WTC11 (cell line): ENCODE measurements around the gene IYD. TPM values are rescaled to one million over a fixed set of nuclear protein-coding genes. Genes with fewer than 3 reads are reported as not detected.

Experiments
- ATAC-seq: fragments of 200-7000 bp; cut with Tn5 transposase; 2 replicates; pipeline ENCODE4 v1.10.0; 2021; ENCODE audit warnings: mild to moderate bottlenecking, moderate library complexity
- CTCF ChIA-PET: fragments of 300-600 bp; sonication (Branson Sonifier 250); formaldehyde crosslinking; loops from one replicate; lab custom pipeline; 2021; ENCODE audit warnings: antibody characterized with exemption; lab: Charles Lee
- POLR2A ChIA-PET: fragments of 350-600 bp; sonication (Branson Sonifier 250); formaldehyde crosslinking; loops from one replicate; lab custom pipeline; 2021; ENCODE audit warnings: antibody characterized with exemption; lab: Charles Lee
- DNase-seq: peaks from one replicate; pipeline ENCODE4 v3.0.0; 2021; ENCODE audit warnings: low spot score
- H3K27ac Mint-ChIP-seq: 2 replicates; pipeline ENCODE4 v1.8.0; 2021; ENCODE audit warnings: mixed read lengths
- H3K27me3 Mint-ChIP-seq: 2 replicates; pipeline ENCODE4 v1.8.0; 2021; ENCODE audit warnings: low read depth, mild to moderate bottlenecking, moderate library complexity, mixed read lengths
- H3K36me3 Mint-ChIP-seq: 2 replicates; pipeline ENCODE4 v1.8.0; 2021; ENCODE audit warnings: mixed read lengths
- H3K4me1 Mint-ChIP-seq: 2 replicates; pipeline ENCODE4 v1.8.0; 2022; ENCODE audit warnings: mixed read lengths
- H3K4me3 Mint-ChIP-seq: 2 replicates; pipeline ENCODE4 v1.8.0; 2021; ENCODE audit warnings: mild to moderate bottlenecking, moderate library complexity, mixed read lengths
- H3K9me3 Mint-ChIP-seq: 2 replicates; pipeline ENCODE4 v1.8.0; 2021; ENCODE audit warnings: mixed read lengths
- CREB1 ChIP-seq: sonication (generic); formaldehyde crosslinking; IDR thresholded peaks from 2 replicates; pipeline ENCODE4 v1.8.0; 2023; ENCODE audit warnings: mild to moderate bottlenecking, missing genetic modification reagents
- ERG ChIP-seq: fragments of 250-450 bp; sonication (Bioruptor Pico); IDR thresholded peaks from 2 replicates; pipeline ENCODE4 v1.8.0; 2021; ENCODE audit warnings: mild to moderate bottlenecking
- FOXP1 ChIP-seq: sonication (generic); formaldehyde crosslinking; IDR thresholded peaks from 2 replicates; pipeline ENCODE4 v1.8.0; 2022; ENCODE audit warnings: missing genetic modification reagents, mild to moderate bottlenecking, moderate library complexity, borderline replicate concordance
- GTF2I ChIP-seq: fragments of 250-450 bp; sonication (Bioruptor Pico); conservative IDR thresholded peaks from 2 replicates; pipeline ENCODE4 v1.4.0; 2021; ENCODE audit warnings: mild to moderate bottlenecking
- IRF2 ChIP-seq: sonication (generic); formaldehyde crosslinking; IDR thresholded peaks from 2 replicates; pipeline ENCODE4 v1.8.0; 2022; ENCODE audit warnings: low read depth, missing genetic modification reagents, borderline replicate concordance
- NFATC4 ChIP-seq: fragments of 250-450 bp; sonication (Bioruptor Pico); IDR thresholded peaks from 2 replicates; pipeline ENCODE4 v1.9.0; 2021; ENCODE audit warnings: mild to moderate bottlenecking
- RORB ChIP-seq: fragments of 250-450 bp; sonication (Bioruptor Pico); IDR thresholded peaks from 2 replicates; pipeline ENCODE4 v1.9.0; 2021; ENCODE audit warnings: mild to moderate bottlenecking
- SP1 ChIP-seq: sonication (generic); formaldehyde crosslinking; conservative IDR thresholded peaks from 2 replicates; pipeline ENCODE4 v1.8.1; 2022; ENCODE audit warnings: missing genetic modification reagents
- STAT6 ChIP-seq: sonication (generic); formaldehyde crosslinking; conservative IDR thresholded peaks from 2 replicates; pipeline ENCODE4 v1.8.1; 2023; ENCODE audit warnings: mild to moderate bottlenecking, low read depth, missing genetic modification reagents, moderate library complexity
- ZBTB21 ChIP-seq: sonication (generic); formaldehyde crosslinking; IDR thresholded peaks from 2 replicates; pipeline ENCODE4 v1.8.1; 2023; ENCODE audit warnings: mild to moderate bottlenecking, missing genetic modification reagents, borderline replicate concordance
- ZNF219 ChIP-seq: sonication (generic); formaldehyde crosslinking; IDR thresholded peaks from 2 replicates; pipeline ENCODE4 v1.8.0; 2023; ENCODE audit warnings: missing genetic modification reagents, mild to moderate bottlenecking, borderline replicate concordance
- ZNF396 ChIP-seq: fragments of 250-450 bp; sonication (Bioruptor Pico); IDR thresholded peaks from 2 replicates; pipeline ENCODE4 v1.8.0; 2021; ENCODE audit warnings: mild to moderate bottlenecking, moderate library complexity, borderline replicate concordance
- ZNF416 ChIP-seq: fragments of 250-450 bp; sonication (Bioruptor Pico); IDR thresholded peaks from 2 replicates; pipeline ENCODE4 v1.9.0; 2021; ENCODE audit warnings: mild to moderate bottlenecking, inconsistent platforms
- ZNF423 ChIP-seq: fragments of 250-450 bp; sonication (Bioruptor Pico); IDR thresholded peaks from 2 replicates; pipeline ENCODE4 v2.1.2; 2022; ENCODE audit warnings: mild to moderate bottlenecking, moderate library complexity
- ZNF671 ChIP-seq: fragments of 250-450 bp; sonication (Bioruptor Pico); IDR thresholded peaks from 2 replicates; pipeline ENCODE4 v1.8.0; 2021; ENCODE audit warnings: mild to moderate bottlenecking
- total RNA-seq: library from RNA; stranded (reverse); gene quantifications from 3 replicates; pipeline ENCODE4 v1.2.3, GENCODE V29; 2021
- TF ChIP-seq, protein P1 (sequence below): fragments of 250-450 bp; sonication (Bioruptor Pico); IDR thresholded peaks from 2 replicates; pipeline ENCODE4 v1.9.0; 2021; ENCODE audit warnings: mild to moderate bottlenecking, borderline replicate concordance
- TF ChIP-seq, protein P2 (sequence below): fragments of 250-450 bp; sonication (Bioruptor Pico); conservative IDR thresholded peaks from 2 replicates; pipeline ENCODE4 v1.9.0; 2021; ENCODE audit warnings: mild to moderate bottlenecking
- TF ChIP-seq, protein P3 (sequence below): sonication (generic); formaldehyde crosslinking; conservative IDR thresholded peaks from 2 replicates; pipeline ENCODE4 v1.8.1; 2022; ENCODE audit warnings: mild to moderate bottlenecking, missing genetic modification reagents
- TF ChIP-seq, protein P4 (sequence below): sonication (generic); formaldehyde crosslinking; IDR thresholded peaks from 2 replicates; pipeline ENCODE4 v1.8.1; 2023; ENCODE audit warnings: mild to moderate bottlenecking, missing genetic modification reagents, borderline replicate concordance

Gene IYD
- total RNA-seq, 1 experiment from 2014 or later: not detected

DNA sequence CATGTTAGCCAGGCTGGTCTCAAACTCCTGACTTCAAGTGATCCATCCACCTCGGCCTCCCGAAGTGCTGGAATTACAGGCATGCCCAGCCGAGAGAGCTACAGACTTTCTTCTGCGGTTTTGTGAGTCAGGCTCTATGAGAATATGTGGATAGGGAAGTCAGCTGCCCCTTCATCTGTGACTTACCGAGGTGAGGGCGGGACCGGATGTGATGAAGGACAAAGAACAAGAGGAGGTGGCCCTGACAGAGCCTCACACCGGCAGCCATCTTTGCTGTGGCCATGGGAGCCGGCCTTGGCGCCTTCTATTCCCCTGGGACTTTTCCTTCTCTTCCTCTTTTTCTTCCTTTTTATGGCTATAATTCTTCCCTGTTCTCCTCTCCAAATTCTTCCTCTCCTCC, 67.0 kb downstream of the IYD start (continued):
- TF ChIP-seq, protein P1, sequence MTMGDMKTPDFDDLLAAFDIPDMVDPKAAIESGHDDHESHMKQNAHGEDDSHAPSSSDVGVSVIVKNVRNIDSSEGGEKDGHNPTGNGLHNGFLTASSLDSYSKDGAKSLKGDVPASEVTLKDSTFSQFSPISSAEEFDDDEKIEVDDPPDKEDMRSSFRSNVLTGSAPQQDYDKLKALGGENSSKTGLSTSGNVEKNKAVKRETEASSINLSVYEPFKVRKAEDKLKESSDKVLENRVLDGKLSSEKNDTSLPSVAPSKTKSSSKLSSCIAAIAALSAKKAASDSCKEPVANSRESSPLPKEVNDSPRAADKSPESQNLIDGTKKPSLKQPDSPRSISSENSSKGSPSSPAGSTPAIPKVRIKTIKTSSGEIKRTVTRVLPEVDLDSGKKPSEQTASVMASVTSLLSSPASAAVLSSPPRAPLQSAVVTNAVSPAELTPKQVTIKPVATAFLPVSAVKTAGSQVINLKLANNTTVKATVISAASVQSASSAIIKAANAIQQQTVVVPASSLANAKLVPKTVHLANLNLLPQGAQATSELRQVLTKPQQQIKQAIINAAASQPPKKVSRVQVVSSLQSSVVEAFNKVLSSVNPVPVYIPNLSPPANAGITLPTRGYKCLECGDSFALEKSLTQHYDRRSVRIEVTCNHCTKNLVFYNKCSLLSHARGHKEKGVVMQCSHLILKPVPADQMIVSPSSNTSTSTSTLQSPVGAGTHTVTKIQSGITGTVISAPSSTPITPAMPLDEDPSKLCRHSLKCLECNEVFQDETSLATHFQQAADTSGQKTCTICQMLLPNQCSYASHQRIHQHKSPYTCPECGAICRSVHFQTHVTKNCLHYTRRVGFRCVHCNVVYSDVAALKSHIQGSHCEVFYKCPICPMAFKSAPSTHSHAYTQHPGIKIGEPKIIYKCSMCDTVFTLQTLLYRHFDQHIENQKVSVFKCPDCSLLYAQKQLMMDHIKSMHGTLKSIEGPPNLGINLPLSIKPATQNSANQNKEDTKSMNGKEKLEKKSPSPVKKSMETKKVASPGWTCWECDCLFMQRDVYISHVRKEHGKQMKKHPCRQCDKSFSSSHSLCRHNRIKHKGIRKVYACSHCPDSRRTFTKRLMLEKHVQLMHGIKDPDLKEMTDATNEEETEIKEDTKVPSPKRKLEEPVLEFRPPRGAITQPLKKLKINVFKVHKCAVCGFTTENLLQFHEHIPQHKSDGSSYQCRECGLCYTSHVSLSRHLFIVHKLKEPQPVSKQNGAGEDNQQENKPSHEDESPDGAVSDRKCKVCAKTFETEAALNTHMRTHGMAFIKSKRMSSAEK (CRISPR knock-in tag): no peak
- TF ChIP-seq RORB (CRISPR knock-in tag) (no peak), ZBTB21 (no peak), ERG (CRISPR knock-in tag) (no peak), ZNF396 (CRISPR knock-in tag) (no peak), SP1 (CRISPR knock-in tag) (no peak), ZNF416 (CRISPR knock-in tag) (no peak), NFATC4 (no peak), IRF2 (CRISPR knock-in tag) (no peak)

- DNase-seq (no peak), ATAC-seq (no peak)
- CTCF ChIA-PET: no interaction called here
- Mint-ChIP-seq H3K9me3 (0 out of 2 replicates have a peak, but pooled peaks cover 11% of the 10 kb centered on the region), H3K36me3 (no peaks in the 10 kb centered on the region), H3K4me3 (no peak overlapping the region), H3K4me1 (no peaks in the 10 kb centered on the region), H3K27me3 (peaks cover 5% of the 10 kb centered on the region; the same call in 1 of the 2 replicates), H3K27ac (no peak overlapping the region)
- POLR2A ChIA-PET: no interaction called here
- TF ChIP-seq ZNF219 (no peak), STAT6 (CRISPR knock-in tag) (no peak), FOXP1 (CRISPR knock-in tag) (no peak), GTF2I (CRISPR knock-in tag) (no peak), ZNF671 (no peak), CREB1 (CRISPR knock-in tag) (no peak), ZNF423 (CRISPR knock-in tag) (no peak)
- TF ChIP-seq, protein P2, sequence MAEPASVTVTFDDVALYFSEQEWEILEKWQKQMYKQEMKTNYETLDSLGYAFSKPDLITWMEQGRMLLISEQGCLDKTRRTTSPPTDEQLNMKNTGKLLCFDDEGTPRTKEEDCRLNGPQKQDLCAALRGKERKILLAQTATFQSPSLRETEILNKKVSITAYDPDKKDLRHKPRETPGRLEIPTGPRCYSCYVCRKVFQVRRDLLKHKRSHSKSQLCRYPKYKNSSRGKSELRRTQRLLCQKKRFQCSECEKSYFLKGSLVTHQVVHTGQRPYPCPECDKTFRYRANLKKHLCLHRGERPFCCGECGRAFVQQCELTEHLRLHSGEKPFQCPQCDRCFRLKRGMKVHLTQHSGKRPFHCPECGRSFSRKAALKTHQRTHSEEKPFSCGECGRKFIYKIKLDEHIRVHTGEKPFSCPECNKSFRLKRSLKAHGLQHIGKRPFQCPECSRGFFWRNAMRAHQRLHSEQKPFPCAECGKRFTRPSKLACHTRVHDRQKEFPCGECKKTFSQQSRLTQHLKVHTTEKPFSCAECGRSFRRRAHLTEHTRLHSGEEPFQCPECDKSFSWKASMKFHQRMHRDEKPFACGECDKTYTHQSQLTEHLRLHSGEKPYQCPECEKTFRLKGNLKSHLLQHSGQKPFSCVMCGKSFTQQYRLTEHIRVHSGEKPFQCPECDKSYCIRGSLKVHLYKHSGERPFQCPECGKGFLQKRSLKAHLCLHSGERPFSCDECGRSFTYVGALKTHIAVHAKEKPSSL (CRISPR knock-in tag): no peak
- TF ChIP-seq, protein P3, sequence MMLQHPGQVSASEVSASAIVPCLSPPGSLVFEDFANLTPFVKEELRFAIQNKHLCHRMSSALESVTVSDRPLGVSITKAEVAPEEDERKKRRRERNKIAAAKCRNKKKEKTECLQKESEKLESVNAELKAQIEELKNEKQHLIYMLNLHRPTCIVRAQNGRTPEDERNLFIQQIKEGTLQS (CRISPR knock-in tag): no peak
- TF ChIP-seq, protein P4, sequence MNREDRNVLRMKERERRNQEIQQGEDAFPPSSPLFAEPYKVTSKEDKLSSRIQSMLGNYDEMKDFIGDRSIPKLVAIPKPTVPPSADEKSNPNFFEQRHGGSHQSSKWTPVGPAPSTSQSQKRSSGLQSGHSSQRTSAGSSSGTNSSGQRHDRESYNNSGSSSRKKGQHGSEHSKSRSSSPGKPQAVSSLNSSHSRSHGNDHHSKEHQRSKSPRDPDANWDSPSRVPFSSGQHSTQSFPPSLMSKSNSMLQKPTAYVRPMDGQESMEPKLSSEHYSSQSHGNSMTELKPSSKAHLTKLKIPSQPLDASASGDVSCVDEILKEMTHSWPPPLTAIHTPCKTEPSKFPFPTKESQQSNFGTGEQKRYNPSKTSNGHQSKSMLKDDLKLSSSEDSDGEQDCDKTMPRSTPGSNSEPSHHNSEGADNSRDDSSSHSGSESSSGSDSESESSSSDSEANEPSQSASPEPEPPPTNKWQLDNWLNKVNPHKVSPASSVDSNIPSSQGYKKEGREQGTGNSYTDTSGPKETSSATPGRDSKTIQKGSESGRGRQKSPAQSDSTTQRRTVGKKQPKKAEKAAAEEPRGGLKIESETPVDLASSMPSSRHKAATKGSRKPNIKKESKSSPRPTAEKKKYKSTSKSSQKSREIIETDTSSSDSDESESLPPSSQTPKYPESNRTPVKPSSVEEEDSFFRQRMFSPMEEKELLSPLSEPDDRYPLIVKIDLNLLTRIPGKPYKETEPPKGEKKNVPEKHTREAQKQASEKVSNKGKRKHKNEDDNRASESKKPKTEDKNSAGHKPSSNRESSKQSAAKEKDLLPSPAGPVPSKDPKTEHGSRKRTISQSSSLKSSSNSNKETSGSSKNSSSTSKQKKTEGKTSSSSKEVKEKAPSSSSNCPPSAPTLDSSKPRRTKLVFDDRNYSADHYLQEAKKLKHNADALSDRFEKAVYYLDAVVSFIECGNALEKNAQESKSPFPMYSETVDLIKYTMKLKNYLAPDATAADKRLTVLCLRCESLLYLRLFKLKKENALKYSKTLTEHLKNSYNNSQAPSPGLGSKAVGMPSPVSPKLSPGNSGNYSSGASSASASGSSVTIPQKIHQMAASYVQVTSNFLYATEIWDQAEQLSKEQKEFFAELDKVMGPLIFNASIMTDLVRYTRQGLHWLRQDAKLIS: no peak
These were observed 70.6 kb downstream of the IYD start for GRCh38 chr6:150439373-150439772.
